Hypothalamus (tissue), 51 donors: ENCODE measurements around the gene LGALS3.
"Not testable (repeated sequence)": the region's sequence is repeated elsewhere in the genome, so short reads cannot be mapped to it uniquely, and the experiment has no call there.

ENCODE experiments used
- DNase-seq, 51 donors: peaks; one replicate each; lab custom pipeline; 2025; lab: John Stamatoyannopoulos, UW

The LGALS3 gene

GRCh38 chr14:55129086-55129427 is at the start of gene LGALS3:
Gene LGALS3, plus strand, starts transcription at chr14:55129252. Its CDS starts 8,122 bp downstream, at chr14:55137374.
- DNase-seq = peak in 4 of 51 donors; percentile 6 to 25 (median 16)

DNA sequence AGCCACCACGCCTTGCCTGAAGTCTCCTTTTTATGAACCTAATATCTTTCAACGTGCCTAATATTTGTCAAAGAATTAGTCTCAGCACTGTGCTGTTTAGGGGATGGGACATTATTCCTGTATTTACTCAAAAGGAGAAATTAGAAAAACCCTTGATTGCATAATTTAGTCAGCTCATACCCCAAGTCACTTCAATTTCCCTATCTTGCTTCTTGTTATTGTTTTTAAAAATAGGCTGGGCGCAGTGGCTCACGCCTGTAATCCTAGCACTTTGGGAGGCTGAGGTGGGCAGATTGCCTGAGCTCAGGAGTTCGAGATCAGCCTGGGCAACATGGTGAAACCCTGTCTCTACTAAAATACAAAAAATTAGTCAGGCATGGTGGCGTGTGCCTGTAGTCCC is 49.1 kb upstream of the LGALS3 start:
- not testable (repeated sequence) for DNase-seq

- DNase-seq = no peak
These were observed 44.5 kb upstream of the LGALS3 start for GRCh38 chr14:55084401-55085059.

GRCh38 chr14:55085060-55085660 is 43.9 kb upstream of the LGALS3 start:
- DNase-seq = no peak

- DNase-seq = no peak
These were observed 42.1 kb upstream of the LGALS3 start for GRCh38 chr14:55086938-55087337.

DNA sequence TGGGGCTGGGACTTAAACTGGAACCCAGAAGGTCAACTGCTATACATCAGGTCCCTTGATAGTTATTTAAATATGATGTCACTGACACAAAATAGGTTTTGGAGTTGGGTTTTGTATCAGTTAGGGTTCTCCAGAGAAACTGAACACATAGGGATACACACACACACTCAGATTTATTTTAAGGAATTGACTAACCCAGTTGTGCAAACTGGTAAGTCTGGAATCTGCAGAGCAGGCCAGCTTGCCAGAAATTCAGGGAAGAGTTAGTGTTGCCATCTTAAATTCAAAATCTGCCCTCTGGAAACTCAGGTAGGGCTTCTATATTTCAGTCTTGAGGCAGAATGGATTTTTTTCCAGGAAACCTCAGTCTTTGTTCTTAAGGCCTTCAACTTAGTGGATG is 40.7 kb upstream of the LGALS3 start:
- no peak for DNase-seq

DNA sequence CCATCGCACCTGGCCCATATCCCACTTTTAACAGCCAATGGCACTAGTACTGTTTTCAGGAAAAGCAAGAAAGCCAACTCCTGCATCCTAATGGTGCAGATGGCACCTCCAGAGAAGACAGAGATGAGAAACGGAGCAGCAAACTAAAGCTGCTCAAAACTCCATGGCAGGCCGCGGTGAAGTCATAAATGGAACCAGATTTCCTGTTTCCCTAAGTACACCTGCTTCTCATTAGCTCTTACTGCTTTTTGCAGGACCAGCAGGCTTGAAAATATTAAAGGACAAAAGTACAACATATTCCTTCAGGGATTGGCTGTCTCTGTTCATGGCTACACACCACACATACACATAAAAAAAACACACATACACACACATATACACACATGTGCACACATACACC is 36.7 kb upstream of the LGALS3 start:
- no peak for DNase-seq

GRCh38 chr14:55094292-55095157 is 34.5 kb upstream of the LGALS3 start:
- no peak for DNase-seq

GRCh38 chr14:55097881-55098560 is 31.0 kb upstream of the LGALS3 start:
- peak in 6 of 51 donors; percentile 5 to 14 (median 8) for DNase-seq

GRCh38 chr14:55098561-55098898 is 30.5 kb upstream of the LGALS3 start:
- no peak for DNase-seq

DNA sequence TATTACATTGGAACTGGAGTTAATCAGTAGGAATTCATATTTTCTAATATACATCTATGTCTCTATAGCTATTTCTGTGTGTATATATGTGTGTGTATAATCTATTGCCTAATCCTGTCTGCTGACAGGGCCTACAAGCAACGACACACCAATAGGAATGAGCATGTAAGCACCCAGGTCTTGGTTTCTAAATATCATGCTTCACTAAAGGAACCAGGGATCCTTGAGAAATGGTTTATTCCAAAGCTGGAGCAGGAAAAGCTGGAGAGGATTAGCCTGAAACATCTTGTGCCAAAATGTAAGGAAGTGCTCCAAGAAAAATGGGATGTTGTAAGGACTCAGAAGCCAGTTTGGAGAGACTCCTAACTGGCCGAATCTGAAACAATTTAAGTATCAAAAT is 29.3 kb upstream of the LGALS3 start:
- no peak for DNase-seq

DNA sequence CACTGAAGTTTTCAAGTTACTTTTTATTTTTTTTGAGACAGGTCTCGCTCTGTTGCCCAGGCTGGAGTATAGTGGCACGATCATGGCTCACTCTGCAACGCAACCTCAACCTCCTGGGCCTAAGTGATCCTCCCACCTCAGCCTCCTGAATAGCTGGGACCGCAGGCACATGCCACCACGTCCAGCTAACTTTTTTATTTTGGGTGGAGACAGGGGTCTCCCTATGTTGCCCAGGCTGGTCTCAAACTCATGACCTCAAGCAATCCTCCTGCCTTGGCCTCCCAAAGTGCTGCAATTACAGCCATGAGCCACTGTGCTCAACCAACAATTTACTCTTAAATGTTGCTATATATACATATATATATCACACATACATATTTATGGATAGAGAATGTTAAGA is 27.4 kb upstream of the LGALS3 start:
- no peak for DNase-seq

- DNase-seq = peak in 39 of 51 donors; percentile 1 to 85 (median 54)
These were observed 26.9 kb upstream of the LGALS3 start for GRCh38 chr14:55102141-55102621.

DNA sequence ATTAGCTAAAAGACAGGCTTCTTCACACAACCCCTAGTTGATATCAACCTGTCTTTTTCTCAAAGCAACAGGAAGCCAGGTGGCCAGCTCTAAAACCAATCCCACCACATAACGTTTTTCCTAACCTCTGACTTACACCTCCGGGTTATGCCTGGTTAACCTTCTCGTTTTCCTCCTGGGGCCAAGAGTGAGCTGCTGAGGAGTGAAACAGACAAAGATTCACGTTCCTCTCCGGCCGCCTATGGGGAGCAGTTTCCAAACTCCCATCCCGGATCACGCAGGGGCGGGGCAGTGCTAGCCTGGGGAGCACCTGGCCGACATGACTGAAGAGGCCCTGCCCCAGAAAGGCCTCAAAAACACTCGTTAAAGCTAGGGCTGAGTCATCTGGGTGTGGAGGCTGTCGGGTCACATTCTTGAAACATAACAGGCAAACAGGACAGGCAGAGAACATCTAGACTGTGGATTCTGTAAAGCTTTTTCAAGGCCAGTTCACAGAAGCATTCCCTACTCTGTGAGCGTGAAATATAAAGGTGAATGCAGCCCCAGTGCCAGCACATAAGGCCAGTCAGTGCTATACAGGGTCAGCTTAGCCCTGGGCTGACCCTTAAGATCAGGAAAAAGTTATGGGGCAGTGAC is 25.9 kb upstream of the LGALS3 start:
- DNase-seq = peak in 2 of 51 donors; percentile 1 to 6

DNA sequence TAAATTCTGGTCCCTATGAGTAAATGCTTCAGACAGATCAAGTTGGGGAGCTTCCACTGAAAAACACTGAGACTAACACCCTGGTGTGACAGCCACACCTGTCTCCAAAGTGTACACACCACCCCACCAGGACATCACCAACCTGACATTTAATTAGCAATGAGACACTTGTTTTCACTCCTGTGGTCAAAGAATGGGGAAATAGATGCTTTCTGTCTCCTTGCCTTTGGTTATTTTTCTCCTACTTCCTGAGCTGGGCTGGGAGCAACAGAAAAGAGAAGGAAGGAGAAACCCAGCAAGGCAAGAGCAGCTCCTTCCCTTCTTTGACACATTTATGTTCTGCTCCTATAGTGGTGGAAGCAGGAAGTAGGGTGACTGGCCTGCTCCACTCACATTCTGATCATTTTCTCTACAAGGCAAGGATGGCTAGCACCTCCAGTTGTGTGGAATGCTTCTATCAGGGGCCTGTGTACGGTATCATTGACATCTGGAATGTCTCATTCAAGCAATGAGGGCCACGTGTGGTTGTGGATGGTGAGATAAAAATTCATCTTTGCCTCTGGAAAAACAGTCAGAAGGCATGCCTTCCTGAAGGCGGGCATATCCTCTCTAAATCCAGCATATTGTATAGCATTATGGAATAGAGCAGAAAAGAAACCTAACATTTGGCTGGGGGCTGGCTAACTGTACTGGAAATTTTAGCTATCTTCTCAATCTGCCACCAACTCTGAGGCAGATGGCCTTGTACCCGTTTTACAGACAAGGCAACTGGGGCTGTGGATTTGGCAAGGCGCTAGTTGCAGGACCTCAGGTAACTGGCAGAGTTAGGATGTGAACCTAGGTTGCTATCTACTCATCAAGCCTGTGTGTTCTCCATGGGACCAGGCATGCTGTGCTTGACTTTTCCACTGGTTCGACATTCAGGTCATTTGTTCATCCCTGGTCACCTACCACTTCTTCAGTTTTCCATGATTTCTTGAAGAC is 24.8 kb upstream of the LGALS3 start:
- peak in 1 of 51 donors; percentile 10 for DNase-seq

DNA sequence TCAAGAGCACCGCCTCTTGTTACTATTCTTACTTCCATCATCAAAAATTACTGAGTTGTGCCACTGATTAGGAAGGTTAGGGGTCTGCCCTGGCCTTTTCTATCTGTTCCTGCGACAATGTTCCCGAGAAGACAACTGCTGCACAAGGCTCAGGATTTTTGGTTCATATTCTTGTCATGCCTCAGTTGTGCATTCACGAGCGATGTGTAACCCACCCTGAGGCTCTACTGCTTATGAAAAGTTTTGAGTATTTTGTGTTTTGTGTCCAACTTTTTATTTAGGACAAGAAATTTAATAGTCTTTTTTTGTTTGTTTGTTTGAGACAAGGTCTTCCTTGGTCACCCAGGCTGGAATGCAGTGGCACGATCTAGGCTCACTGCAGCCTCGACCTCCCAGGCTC is 23.1 kb upstream of the LGALS3 start:
- no peak for DNase-seq

DNA sequence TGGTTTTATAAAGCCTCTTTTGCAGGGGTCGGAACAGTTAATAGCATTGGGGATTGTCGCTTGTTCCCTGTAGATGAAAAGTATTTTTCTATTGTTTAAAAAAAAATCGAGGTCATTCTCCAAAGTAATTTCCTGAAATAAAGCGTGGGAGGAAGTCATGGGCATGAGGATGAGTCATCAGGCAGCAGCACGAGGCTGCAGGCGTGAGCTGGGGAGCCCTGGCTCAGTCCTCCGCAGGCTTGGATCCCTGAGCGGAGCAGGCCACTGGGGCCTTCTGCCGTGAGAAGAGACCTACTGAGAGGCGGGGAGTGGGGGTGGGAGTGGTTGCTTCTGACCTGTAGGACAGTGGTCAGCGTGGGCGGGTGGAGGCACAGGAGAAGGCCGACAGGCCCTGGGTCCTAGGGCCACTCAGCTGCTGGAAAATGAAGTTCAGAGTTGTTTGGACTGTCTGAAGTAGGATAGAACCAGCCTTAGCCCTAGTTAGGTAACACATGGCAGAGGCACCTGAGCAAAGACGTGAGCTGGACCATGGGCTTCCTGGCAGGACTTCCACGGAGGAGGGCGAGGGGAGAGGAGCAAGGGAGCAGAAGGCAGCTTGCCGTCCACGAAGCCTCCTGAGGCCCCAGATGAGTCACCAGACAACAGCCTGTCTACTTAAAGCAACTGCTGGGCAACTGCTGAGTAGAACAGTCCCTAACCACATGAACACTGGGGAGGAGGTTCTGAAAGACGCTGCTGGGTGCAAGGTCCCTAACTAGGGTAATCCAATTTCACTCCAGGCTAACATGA is 21.1 kb upstream of the LGALS3 start:
- DNase-seq = peak in 12 of 51 donors; percentile 11 to 37 (median 24)

DNA sequence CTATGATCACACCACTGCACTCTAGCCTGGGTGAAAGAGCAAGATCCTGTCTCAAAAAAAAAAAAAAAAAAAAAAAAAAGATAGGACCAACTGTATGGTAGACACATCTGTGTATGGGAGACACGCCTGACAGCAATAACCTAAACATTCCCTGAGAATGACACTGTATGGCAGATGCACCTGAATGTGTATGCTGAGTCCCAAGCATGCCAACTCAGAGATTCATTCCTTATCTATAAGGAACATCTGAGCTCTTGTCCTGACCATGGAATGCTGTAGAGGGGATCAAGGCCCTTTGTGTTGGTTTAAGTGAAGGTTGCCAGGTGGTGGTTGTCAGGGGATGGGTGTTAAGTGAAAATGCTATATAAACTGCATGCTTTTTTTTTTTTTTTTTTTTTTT is 19.2 kb upstream of the LGALS3 start:
- no peak for DNase-seq
